ENCODE measurements around the gene SART1. TPM values are rescaled to one million over a fixed set of nuclear protein-coding genes. Genes with fewer than 3 reads are reported as not detected.
A peak's percentile ranks its signal among the peaks of the same experiment; 100 is the strongest.

Gene SART1
- total RNA-seq, 1 donor from 2014 or later: 37.3 TPM

- H3K4me3 Mint-ChIP-seq (ENCODE audit: unreplicated experiment): no peak overlapping the region
- no peak overlapping the region for H3K27ac Mint-ChIP-seq (ENCODE audit: unreplicated experiment)
- peaks cover 22% of the 10 kb centered on the region for H3K4me1 Mint-ChIP-seq (ENCODE audit: low read depth)
- no peak for DNase-seq (ENCODE audit: low spot score)
- H3K36me3 Mint-ChIP-seq (ENCODE audit: low read depth): peaks cover 1% of the 10 kb centered on the region
- no peaks in the 10 kb centered on the region for H3K9me3 Mint-ChIP-seq (ENCODE audit: low read depth)
- TF ChIP-seq CTCF (IDR thresholded peaks at IDR 0.05): no peak
- H3K27me3 Mint-ChIP-seq (ENCODE audit: low read depth): no peaks in the 10 kb centered on the region
Measured at GRCh38 chr11:65958291-65958690, 3.2 kb upstream of the SART1 start.

- H3K36me3 Mint-ChIP-seq (ENCODE audit: low read depth): peaks cover 1% of the 10 kb centered on the region
- no peak overlapping the region for H3K27ac Mint-ChIP-seq (ENCODE audit: unreplicated experiment)
- peaks cover 27% of the 10 kb centered on the region for H3K4me1 Mint-ChIP-seq (ENCODE audit: low read depth)
- no peak for TF ChIP-seq CTCF (IDR thresholded peaks at IDR 0.05)
- H3K27me3 Mint-ChIP-seq (ENCODE audit: low read depth): no peaks in the 10 kb centered on the region
- no peak for DNase-seq (ENCODE audit: low spot score)
- H3K9me3 Mint-ChIP-seq (ENCODE audit: low read depth): no peaks in the 10 kb centered on the region
- no peak overlapping the region for H3K4me3 Mint-ChIP-seq (ENCODE audit: unreplicated experiment)
Measured at GRCh38 chr11:65958774-65959420, 2.6 kb upstream of the SART1 start.

- H3K27ac Mint-ChIP-seq (ENCODE audit: unreplicated experiment): peak overlapping the region; percentile 97
- H3K4me3 Mint-ChIP-seq (ENCODE audit: unreplicated experiment): peak overlapping the region; percentile 85
- H3K4me1 Mint-ChIP-seq (ENCODE audit: low read depth): peaks cover 30% of the 10 kb centered on the region
- peaks cover 11% of the 10 kb centered on the region for H3K36me3 Mint-ChIP-seq (ENCODE audit: low read depth)
- no peaks in the 10 kb centered on the region for H3K27me3 Mint-ChIP-seq (ENCODE audit: low read depth)
- no peaks in the 10 kb centered on the region for H3K9me3 Mint-ChIP-seq (ENCODE audit: low read depth)
- TF ChIP-seq CTCF (IDR thresholded peaks at IDR 0.05): no peak
- DNase-seq (ENCODE audit: low spot score): no peak
Measured at GRCh38 chr11:65960824-65961266, 689 bp upstream of the SART1 start.

GRCh38 chr11:65962141-65962564 is 619 bp downstream of the SART1 start:
- no peaks in the 10 kb centered on the region for H3K27me3 Mint-ChIP-seq (ENCODE audit: low read depth)
- peak overlapping the region; percentile 85 for H3K4me3 Mint-ChIP-seq (ENCODE audit: unreplicated experiment)
- H3K36me3 Mint-ChIP-seq (ENCODE audit: low read depth): peaks cover 18% of the 10 kb centered on the region
- peaks cover 30% of the 10 kb centered on the region for H3K4me1 Mint-ChIP-seq (ENCODE audit: low read depth)
- H3K9me3 Mint-ChIP-seq (ENCODE audit: low read depth): no peaks in the 10 kb centered on the region
- no peak for DNase-seq (ENCODE audit: low spot score)
- H3K27ac Mint-ChIP-seq (ENCODE audit: unreplicated experiment): peak overlapping the region; percentile 88
- TF ChIP-seq CTCF (IDR thresholded peaks at IDR 0.05): no peak

- Mint-ChIP-seq H3K27me3 (ENCODE audit: low read depth) (no peaks in the 10 kb centered on the region), H3K4me3 (ENCODE audit: unreplicated experiment) (no peak overlapping the region), H3K27ac (ENCODE audit: unreplicated experiment) (no peak overlapping the region), H3K9me3 (ENCODE audit: low read depth) (no peaks in the 10 kb centered on the region), H3K36me3 (ENCODE audit: low read depth) (peaks cover 31% of the 10 kb centered on the region), H3K4me1 (ENCODE audit: low read depth) (peaks cover 30% of the 10 kb centered on the region)
- no peak for TF ChIP-seq CTCF (IDR thresholded peaks at IDR 0.05)
- no peak for DNase-seq (ENCODE audit: low spot score)
Measured at GRCh38 chr11:65964906-65965305, 3.4 kb downstream of the SART1 start.

Measured in chondrocyte (in vitro differentiated cells).